Activated CD4-positive, alpha-beta T cell treated with anti-CD3 and anti-CD28 coated beads, Interleukin-2, amount 50 U/mL, for 1 hour (primary cell): Measurements from ENCODE around the gene PRKRA.
"Not testable (repeated sequence)": the region's sequence is repeated elsewhere in the genome, so short reads cannot be mapped to it uniquely, and the experiment has no call there.

Experiments used
- DNase-seq: peaks from one replicate; pipeline ENCODE4 v3.0.0-alpha.2; 2020

Gene PRKRA

GRCh38 chr2:178450774-178451525, at the start of gene PRKRA, which contains the start of gene PJVK:
Gene PRKRA (minus strand): TSS chr2:178451175. CDS start chr2:178451030, 145 bp downstream.
Gene PJVK (plus strand): TSS chr2:178451378. CDS start chr2:178453410, 2,032 bp downstream.
- DNase-seq = peak; percentile 93

DNA sequence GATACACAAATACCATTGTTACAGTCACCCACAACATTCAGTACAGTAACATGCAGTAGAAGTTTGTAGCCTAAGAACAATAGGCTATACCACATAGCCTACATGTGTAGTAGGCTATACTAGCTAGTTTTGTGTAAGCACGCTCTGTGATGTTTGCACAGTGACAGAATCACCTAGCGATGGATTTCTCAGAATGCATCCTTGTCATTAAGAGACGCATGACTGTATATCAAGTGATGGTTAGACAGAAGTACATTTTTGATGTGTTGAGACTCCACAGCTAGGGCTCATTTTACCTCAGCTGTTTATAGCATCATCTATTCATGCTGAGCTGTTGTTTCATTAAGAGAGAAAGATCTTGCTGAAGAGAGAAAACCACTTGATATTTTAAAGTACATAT, 48.7 kb upstream of the PRKRA start:
- DNase-seq = no peak

GRCh38 chr2:178498137-178498536, 47.2 kb upstream of the PRKRA start:
- DNase-seq = no peak

- no peak for DNase-seq
Measured at GRCh38 chr2:178496049-178496448, 45.1 kb upstream of the PRKRA start.

GRCh38 chr2:178491612-178492011, 40.6 kb upstream of the PRKRA start:
- DNase-seq = no peak

- DNase-seq = no peak
Measured at GRCh38 chr2:178485356-178485755, 34.4 kb upstream of the PRKRA start.

DNA sequence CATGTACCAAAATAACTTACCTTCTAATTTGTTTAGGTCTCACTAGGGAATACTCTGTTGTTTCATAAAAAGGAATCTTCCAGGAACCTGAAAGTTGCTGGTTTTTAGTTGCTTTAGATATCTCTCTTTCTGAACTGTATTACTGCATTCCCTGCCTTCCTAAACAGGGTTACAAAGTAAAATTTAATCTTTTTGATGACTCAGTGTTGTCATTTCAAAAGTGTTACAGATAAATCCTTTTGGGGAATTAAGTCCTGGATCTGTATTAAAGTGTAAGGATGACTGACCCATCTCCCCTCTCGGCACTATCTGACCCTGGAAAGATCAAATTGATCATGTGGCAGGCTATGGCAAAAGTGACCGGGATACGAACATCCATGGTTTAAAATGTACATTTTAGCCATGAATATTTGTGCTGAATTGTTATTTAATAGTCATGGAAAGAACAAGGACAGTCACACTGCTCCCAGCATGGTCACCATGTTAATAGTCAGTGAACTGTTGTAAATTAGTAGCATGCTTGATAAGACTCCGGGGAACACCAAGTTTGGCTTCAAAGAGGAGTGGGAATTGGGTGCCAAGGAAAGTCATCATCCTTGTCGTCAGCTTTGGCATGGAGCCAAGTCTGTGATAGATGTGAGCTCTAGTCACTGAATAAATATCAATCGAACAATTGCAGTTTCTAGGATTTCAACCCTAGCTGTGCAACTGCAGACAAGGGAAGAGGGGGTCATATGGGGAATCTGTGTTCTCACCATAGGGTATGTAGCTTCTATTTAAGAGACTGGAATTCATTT, 33.5 kb upstream of the PRKRA start:
- no peak for DNase-seq

GRCh38 chr2:178482437-178482836, 31.5 kb upstream of the PRKRA start:
- DNase-seq = no peak

GRCh38 chr2:178480227-178481181, 29.5 kb upstream of the PRKRA start, which contains the start of gene PLEKHA3:
Gene PLEKHA3 (plus strand): TSS chr2:178480457. CDS start chr2:178480870, 413 bp downstream.
- DNase-seq = peak; percentile 65

DNA sequence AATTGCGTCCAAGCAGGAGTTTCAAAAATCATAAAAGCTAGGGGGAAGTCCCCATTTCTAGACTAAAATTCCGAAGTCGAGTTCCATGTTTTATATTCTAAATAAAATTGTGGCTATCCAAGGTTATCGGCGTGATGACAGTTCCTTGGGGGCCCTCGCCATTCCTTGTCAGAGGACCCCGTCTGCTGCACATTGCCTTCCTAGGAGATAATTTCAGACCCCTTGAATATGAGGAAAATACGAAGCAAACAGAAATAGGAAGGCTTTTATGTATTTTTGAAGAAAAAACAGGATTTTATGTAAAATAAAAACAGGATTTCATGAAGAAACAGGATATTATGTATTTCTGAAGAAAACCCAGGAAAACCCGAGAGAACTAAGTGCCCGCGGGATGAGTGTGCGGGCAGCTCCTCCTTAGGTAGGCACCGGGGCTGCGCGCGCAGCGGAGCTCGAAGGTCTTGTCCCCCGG, 28.8 kb upstream of the PRKRA start:
- DNase-seq = no peak

GRCh38 chr2:178479275-178479616, 28.3 kb upstream of the PRKRA start:
- no peak for DNase-seq

DNA sequence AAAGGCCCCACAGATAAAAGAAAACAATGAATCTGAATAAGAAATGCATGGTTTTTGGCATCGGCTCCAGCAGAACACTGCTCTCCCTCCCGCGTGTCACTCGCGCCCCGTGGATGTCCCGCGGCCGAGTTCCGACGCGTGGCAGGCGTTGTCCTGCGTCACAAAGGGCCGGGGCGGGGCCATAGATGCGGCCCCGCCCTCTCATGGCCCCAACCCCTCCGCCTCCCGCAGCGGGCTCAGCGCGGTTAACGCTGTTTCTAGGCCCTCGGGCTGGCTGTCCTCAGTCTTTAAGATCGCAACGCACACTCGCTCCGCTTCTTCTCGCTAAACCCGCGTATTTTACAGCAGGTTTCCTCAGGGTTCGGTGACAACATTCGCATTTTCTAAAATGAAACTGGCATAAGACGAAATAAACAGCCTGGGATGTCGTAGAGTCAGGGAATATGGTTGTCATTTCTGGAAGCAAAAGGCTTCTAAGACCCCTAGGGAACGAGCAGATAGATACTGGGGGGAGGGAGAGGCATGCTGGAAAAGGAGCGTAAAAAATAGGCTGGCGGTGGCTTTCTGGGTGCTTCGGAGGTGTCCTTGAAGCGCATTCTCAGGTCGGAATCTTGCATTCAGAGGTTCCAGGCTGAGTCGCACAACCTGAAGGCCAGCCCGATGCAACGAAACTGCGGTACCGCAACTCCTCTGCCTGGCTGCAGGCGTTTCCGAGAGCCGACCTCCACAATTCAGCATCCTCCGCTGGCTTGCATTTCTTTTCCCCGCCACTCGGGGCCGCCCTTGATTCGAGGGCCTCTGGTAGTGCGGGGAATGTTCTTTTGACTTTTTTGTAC, 27.7 kb upstream of the PRKRA start, which contains the start of gene FKBP7:
Gene FKBP7, minus strand, starts transcription at position 162 of the 836 bp plus-strand sequence. Its CDS starts 101 bp downstream, at position 61.
- peak; percentile 82 for DNase-seq

DNA sequence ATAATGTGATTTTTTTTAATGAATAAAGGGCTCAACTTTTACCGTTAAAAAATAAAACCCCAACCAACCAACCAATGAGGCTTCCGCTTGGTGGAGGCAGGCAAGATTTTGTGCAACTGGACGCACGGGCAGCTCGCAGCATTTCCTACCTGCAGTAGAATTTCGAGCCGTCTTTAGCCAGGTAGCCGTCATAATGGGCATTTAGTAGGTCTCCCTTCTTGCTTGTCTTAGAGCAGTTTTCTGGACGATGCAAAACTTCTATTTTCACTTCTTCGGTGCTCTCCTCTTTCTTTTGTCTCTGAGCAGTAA, 27.1 kb upstream of the PRKRA start:
- DNase-seq = no peak

GRCh38 chr2:178477443-178478129, 26.6 kb upstream of the PRKRA start:
- DNase-seq = no peak

- no peak for DNase-seq
Measured at GRCh38 chr2:178476477-178476876, 25.5 kb upstream of the PRKRA start.

DNA sequence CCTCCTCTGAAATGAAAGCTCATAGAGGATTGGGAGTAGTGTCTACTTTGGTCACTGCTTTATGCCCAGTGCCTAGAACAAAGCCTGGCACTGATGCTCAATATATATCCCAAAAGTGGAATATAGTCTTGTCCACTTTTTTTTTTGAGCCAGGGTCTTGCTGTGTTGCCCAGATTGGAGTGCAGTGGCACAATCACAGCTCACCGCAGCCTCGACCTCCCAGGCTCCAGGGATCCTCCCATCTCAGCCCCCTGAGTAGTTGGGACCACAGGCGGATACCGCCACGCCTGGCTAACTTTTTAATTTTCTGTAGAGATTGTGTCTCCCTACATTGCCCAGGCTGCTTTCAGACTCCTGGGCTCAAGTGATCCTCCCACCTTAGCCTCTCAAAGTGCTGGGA, 23.6 kb upstream of the PRKRA start:
- DNase-seq = no peak

GRCh38 chr2:178473931-178474330, 23.0 kb upstream of the PRKRA start:
- no peak for DNase-seq

DNA sequence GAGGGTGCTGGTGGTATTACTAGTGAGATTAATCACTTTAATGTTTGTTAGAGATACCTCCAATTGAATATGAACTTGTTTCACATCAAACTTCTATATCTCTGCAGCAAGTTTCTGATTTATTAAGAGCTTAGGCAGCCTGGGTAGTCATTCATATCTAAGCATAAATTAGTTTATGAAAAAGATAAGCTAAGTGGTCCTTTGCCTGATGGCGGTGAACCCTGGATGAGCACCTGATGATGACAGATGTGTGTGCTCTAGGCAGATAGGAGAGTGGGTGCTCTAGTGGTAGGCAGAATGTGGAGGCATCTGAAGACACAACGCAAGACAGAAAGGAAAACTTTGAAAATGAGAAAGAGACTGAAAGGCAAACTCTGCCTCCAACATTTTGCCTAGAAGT, 22.4 kb upstream of the PRKRA start:
- DNase-seq = no peak

DNA sequence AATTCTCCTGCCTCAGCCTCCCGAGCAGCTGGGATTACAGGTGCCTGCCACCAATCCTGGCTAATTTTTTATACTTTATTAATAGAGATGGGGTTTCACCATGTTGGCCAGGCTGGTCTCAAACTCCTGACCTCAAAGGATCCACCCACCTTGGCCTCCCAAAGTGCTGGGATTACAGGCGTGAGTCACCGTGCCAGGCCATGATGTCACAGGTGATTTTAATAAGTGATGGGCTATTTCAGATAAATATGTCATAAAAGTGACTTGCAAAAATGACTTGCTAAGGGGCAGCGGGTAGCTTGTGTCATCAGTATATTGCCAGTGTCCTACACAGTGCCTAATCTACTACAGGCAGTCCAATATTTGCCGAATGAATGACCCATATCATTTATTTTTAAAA, 20.3 kb upstream of the PRKRA start:
- DNase-seq = not testable (repeated sequence)

GRCh38 chr2:178469219-178469849, 18.4 kb upstream of the PRKRA start:
- DNase-seq = no peak

GRCh38 chr2:178457390-178457886, 6.5 kb upstream of the PRKRA start:
- DNase-seq = no peak
